ENCODE data around the gene FDPS.

The FDPS gene

DNA sequence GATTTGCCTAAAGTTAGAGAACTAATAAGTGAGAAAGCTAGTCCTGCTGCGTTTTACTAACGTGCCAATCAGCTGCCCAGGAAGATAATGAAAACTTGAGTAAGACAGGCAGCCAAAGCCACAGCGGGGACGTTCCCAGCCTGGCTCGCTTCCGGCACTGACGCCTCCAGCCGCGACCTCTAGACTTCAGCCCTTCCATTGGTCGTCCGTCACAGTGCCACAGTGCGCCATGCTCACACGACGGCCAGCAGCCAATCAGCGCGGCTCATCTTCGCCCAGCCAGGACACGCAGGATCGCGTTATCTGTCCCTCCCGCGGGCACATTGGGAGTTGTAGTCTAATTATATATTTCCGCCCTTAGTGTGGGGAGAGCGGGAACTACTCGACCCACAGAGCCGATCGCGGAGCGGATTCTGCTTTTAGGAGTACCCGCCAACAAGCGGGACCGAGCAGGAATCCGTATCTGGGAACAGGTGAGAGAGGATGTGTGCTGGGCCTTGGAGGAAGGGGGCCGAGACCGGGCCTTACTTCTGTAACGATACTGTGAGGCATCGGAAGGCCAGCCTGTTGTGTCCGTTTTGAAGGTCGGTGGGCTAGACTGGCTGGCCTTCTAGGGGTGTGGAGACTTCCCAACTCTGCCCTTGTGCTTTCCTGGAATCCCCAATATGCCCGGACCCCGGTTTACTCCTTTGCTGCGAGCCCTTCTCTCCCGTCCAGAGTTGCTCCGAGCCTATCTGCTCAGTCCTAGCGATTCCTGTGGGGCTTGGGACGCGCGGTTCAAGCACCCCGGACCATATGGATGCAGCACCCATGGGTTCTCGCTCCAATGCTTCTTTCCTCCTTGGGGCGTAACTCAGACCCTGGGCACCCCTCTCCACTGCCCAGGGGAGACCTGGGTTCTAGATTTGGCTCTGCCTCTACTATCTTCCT lies at the start of gene FDPS:
Gene FDPS (plus strand): TSS at position 374 of the 930 bp plus-strand sequence. CDS start 924 bp downstream, outside the sequence.
- DNase-seq (ENCODE audit: low spot score): peak; percentile 97

DNA sequence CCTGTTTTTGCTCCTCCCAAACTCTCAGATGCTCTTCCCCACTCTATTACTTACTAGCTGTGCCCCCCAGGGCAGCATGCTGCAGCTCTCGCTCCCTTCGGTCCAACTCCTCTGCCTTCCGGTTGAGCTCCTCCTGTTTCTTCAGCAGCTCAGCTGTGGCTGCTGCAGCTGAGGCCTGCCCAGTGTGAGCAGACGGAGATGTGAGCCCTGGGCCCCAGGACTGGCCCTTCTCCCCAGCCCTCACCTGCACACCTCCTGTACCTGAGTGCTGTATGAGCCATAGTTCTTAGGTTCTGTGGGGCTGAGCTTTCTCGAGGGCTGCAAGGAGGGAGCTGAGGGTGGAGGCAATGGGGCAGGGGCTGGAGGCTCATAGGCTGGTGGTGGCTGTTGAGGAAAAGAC lies 48.4 kb upstream of the FDPS start:
- no peak for DNase-seq (ENCODE audit: low spot score)

DNA sequence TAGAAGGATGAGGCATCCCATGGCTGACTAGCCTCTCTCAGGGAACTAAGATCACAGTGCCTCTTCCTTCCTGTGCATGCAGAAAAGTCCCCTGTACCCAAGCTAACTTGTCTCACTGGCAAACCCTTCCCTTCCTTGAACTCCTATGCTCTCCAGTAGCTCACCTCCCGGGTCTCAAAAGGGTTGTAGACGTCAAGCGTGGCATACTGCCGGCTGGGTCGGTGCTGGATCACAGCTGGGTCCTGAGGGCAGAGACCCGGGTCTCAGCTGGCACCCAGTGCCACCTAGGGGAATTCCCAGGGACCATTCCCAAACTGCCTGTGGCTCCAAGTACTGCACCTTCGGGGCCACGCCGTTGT lies 47.2 kb upstream of the FDPS start:
- peak; percentile 48 for DNase-seq (ENCODE audit: low spot score)

DNA sequence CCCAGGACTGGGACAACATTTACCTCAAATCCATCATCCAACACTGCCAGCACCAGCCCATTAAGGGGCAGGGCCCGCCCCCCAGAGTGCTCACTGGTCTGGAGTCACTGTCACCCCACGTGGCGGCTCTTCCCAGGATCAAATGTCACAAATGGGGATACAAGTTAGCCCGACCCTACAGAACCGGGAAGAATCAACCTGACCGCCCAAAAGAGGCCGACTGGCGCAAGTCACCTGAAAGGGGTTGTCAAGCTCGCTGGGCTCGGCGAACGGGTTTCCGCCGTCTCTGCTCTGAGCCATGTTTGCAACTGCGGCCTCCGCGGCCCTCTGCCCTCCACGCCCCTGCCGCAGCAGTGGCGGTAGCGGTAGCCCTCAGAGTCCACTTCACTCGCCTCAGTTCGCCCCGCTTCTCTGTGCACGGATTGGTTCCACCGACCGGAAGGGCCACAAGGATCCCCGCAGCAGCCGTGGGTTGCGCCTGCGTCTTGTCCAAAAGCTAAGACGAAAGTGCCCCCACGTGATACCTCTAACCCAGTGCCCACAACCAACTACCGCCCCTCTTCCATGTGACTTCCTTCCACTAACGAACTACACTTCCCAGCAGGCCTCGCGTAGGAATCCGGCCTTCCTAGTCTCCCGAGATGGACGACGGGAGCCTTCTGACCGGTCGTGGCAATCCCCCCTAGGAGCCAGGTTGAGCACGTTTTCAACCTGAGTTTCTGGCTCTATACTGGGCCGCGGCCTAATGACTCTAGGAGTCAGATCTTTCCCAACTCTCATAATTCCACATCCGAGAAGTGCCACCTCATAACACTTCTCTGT lies 46.6 kb upstream of the FDPS start, which contains the start of gene SCAMP3:
Gene SCAMP3 (minus strand): TSS at position 509 of the 822 bp plus-strand sequence. CDS start 209 bp downstream, at position 300.
- peak; percentile 98 for DNase-seq (ENCODE audit: low spot score)

DNA sequence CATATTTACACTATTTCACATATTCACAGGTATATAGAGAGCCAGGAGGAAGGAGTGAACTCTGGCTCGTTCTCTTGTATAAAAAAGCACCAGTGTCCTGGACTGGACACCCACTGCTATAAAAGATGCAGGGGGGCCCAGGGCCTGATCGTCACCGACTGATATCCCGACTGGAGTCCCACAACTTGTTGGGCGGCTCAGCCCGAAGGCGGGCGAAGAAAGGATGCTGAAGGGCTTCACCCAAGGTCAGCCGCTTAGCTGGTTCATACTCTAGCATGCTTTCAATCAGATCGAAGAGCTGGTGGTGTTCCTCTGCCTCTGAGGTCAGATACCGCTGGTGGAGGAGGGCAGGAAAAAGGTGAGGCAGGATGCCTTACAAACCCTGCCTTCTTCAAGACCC lies 45.6 kb upstream of the FDPS start:
- no peak for DNase-seq (ENCODE audit: low spot score)

DNA sequence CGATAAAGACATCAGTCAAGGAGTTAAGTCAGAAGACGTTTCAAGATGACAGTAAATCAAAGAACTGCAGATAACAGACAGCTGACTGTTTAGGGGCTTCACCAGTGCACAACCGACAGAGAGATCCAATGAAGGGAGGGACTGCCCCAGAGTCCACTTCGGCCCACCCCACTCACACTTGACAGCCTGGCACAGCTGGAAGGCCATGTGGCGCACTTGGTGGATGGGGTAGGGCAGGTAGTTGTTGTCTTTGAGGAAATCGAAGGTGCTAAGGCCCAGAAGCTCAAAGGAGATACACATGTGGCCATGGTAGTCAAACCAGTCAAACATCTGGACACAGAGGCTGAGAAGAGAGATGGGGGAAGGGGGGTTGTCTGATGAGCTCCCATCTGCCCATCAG lies 42.1 kb upstream of the FDPS start:
- no peak for DNase-seq (ENCODE audit: low spot score)

DNA sequence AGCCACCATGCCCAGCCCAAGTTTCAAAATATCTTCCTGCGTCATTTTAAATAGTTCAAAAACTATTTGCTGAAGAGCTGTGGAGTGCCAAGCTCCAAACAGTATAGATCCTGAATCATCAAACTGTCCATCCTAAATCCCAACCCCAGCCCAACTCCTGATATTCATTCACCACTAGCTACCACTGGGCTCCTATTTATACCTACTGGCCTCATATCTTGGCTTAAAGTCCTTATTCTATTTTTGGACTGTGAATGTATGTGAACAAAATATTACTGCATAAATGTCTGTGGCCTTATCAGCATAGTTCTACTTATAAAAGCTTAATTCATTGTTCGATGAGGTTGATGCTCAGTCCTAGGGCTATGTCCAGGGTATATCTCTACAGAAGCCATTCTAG lies 41.3 kb upstream of the FDPS start:
- no peak for DNase-seq (ENCODE audit: low spot score)

DNA sequence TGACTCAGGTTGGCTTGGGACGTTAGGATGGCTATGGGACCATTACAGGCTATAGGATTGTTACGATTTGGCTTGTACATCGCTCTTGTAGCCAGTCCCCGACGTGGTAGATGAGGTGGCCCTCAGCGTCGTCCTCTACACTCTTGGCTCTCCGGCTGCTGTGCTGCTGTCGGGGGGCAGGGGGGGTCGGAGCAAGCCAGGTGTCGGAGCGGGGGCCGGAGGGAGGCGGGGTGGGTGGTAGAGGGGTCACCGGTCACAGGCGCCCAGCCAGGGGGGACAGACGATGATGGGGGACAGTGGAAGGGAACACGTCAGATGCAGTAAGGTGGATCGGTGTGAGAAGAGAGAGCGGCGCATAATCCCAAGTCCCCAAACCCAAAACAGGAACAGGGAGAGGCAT lies 40.0 kb upstream of the FDPS start:
- no peak for DNase-seq (ENCODE audit: low spot score)

DNA sequence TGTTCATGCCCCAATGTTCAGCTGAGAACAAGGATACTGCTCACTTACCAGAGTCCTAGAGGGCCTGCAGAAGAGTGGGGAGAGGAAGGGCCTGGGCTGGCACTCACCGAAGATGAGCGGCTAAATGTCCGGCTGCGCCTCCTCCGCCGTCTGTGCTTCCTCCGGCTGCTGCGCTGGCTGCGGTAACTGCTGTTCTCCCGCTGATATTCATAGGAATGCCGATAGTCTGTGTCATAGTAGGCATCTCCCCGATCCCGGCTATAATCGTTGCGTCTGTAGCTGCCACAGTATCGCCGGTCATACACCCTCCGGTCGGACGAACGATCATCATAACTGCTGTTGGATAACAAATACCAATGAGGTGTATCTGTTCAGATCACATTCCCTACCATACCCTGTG lies 39.3 kb upstream of the FDPS start:
- no peak for DNase-seq (ENCODE audit: low spot score)

DNA sequence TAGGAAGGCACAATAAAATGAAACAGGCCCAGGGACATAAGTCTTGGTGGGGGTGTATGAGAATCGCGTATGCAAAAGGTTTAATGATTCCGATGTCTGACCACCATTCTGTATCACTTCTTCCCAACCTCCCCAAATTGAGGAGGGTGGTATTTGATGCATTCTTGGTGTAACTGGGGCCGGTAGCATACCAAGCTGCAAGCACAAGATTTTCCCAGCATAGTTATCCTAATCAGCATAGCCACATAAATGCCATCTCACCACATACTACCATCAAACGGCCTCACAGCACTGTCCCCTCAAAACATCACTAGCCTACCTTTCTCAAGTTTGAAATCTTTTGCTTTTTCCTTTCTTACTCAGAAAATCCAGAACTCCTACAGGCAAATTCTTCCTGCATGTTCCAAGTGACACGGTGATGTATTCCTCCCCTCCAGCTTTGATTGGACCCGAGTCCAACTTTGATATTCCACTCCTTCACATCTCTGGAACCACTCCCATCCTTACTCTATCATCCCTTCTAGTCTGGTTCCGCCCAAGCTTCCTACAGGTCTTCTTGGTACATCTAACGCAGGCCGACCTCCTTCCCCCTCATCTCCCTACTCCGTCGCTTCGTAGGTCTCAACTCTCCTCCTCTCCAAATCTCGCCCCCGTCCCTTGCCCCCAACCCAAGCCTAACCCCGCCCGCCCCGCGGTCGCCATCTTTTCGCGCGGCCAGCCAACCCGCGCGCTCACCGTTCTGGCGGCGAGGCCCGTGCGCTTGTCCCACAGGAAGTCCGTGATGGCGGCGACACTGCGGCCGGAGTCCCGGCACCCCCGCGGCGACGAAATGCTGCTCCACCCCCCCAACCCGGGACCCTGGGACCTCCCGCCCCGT lies 36.0 kb upstream of the FDPS start:
- peak; percentile 68 for DNase-seq (ENCODE audit: low spot score)

DNA sequence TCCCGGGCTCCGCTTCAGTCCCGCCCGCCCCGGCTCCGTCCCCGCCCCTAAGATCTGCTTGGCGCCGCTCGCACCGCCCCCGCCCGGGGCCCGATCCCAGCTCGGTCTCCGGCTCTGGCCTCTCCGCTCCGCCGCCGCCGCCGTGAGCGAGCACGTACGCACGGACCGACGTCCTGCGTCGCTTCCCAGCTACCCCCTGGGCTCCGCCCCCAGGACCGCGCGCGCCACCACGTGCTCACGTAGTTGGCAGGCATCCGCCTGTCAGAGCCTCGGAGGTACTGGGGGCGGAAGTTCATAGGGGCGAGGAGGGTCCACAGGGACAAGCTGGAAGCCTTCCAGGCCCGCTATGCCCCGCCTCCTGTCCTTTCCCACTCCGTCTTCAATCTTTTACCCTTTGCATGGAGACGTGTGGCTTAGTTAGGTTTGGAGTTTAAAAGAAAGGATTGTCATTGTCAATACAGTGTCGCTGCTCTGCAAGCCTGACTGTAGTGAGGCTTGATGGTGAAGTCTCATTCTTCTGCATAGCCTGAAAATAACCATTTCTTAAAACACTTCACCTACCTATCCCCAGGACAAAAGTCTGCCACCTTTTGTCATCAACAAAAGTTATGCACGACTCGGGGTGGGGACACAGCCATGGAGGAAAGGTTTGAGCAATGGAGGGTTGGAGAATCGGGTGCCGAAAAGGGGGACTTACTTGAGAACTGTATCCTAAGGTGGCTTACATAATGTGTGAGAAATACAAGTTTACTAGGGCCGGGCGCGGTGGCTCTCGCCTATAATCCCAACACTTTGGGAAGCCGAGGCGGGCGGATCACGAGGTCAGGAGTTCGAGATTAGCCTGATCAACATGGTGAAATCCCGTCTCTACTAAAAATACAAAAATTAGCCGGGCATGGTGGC lies 35.1 kb upstream of the FDPS start, which contains the start of gene CLK2:
Gene CLK2 (minus strand): TSS at position 162 of the 903 bp plus-strand sequence. CDS start 2,527 bp downstream, outside the sequence.
- peak; percentile 100 for DNase-seq (ENCODE audit: low spot score)

DNA sequence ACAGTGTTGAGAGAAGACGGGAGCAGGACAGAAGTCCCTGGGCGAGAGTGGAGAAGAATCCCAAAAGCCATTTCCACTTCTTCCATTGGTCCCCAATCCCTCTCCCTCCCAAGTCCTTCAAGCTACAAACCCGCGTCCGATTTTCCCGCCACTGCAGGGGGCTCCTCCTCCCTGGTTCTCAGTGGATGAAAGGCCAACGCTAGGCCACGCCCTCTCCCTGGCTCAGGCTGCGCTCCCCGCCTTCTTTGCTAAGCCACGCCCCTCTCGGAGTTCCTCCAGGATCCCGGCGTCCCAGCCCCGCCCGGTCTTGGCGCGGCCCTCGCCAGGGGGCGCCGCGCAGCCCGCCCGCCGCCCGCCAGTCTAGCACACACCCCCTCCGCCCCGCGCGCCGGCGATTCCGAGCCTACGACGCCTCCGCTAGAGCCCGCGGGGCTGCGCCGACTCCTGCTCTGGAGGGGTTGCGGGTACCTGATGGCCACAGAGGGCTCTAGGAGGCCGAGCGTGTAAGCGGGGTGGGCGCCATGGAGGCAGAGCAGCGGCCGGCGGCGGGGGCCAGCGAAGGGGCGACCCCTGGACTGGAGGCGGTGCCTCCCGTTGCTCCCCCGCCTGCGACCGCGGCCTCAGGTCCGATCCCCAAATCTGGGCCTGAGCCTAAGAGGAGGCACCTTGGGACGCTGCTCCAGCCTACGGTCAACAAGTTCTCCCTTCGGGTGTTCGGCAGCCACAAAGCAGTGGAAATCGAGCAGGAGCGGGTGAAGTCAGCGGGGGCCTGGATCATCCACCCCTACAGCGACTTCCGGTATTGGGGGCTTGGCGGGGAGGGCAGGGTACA lies 31.4 kb upstream of the FDPS start, which contains the start of gene HCN3:
Gene HCN3 (plus strand): TSS at position 394 of the 832 bp plus-strand sequence. CDS start 128 bp downstream, at position 522.
- peak; percentile 99 for DNase-seq (ENCODE audit: low spot score)

DNA sequence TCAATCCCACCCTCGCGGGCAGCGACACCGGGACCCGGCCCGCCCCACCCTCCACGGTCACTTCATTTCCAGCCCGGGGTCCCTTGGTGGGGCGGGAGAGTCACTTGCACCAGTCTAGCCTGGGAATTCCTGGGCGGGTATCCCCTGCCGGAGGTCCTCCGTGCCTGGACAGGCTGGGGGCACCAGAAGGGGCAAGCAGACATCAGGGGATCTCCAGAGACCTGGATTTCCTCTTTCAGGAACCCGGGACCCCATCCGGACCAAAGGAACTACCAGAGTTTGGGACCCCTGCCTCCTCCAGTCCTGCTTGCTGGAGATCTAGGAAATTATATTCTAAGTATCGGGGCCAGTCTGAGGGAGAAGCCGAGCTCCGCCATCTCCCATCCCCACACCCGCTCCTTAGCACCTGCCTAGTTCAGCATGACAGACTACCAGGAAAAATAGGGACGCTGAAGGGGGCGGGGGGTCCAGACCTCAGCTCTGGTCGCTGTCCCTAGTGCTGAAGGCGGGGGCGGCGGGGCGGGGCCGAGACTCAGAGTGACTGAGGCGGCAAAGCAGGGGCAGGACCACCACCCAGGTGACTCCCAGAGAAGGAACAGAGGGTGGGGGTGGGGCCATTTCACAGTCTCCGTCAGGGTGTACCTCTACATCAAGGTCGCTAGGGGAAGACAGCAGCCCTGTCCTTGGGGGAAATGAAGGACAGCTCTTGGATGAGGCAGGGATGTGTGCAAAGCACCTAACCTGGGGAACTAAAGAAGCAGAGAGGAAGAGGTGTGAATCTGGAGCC lies 30.6 kb upstream of the FDPS start:
- DNase-seq (ENCODE audit: low spot score): peak; percentile 88

DNA sequence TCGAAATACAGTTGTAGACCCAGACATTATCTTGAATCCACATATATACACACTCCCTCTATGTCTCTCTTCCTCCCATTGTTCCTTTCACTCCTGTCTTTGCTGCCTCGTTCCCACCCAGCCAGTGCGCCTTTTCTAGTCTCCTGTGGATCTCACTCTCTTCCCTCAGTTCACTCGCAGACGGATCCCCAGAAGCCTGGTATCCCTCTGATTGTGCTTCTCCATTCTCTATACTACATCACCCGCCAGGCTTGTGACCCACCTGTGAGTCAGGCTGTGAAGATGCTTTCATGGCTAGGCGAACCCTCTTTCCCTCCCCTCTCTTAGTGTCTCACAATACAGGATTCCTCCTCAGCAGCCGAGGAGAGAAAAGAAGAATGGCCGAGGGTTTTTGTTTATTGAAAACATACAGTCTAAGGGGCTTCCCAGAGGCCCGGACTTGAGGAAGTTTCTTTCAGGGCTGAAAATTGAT lies 29.9 kb upstream of the FDPS start:
- no peak for DNase-seq (ENCODE audit: low spot score)

DNA sequence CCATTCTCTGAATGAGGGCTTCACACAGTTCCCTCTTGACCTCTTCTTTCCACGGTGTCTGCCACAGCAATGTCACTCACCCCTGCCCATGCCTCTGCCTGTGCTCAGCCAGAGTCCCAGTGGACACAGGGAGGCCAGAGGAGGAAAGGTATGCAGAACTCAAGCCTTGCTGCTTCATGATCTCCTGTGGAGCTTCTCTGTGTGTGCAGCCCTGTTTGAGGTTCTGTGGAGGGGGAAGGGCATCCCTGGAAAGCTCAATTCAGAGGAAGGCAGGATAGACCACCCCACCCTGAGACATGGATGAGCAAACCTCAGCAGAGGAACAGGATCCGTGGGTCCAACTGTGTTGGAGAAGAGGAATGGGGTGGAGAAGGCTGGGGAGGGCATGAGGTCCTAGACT lies 29.4 kb upstream of the FDPS start:
- no peak for DNase-seq (ENCODE audit: low spot score)

DNA sequence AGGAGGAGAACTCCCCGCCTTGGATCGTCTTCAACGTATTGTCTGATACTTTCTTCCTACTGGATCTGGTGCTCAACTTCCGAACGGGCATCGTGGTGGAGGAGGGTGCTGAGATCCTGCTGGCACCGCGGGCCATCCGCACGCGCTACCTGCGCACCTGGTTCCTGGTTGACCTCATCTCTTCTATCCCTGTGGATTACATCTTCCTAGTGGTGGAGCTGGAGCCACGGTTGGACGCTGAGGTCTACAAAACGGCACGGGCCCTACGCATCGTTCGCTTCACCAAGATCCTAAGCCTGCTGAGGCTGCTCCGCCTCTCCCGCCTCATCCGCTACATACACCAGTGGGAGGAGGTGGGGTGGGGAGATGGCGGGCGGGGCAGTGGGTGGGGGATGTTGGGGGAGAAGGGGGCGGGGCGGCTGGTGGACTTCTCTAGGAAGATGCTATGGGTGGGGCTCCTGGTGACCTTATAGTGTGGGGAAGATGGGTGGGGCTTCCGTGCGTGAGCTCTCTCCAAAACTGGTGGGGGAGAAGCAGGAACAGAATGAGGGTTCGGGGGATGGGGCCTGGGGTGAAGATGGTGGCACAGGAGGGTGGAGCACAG lies 26.1 kb upstream of the FDPS start:
- no peak for DNase-seq (ENCODE audit: low spot score)

DNA sequence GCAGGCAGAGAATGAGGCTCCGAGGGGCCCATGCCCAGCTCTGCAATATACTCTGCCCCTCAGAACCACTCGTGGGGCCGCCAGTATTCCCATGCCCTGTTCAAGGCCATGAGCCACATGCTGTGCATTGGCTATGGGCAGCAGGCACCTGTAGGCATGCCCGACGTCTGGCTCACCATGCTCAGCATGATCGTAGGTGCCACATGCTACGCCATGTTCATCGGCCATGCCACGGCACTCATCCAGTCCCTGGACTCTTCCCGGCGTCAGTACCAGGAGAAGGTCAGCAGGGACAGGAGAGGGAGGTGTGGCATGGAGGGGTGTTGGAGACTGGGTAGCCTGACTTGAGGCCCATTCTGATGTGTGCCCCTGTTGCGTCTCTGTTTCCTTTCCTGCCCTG lies 24.2 kb upstream of the FDPS start:
- DNase-seq (ENCODE audit: low spot score): no peak

DNA sequence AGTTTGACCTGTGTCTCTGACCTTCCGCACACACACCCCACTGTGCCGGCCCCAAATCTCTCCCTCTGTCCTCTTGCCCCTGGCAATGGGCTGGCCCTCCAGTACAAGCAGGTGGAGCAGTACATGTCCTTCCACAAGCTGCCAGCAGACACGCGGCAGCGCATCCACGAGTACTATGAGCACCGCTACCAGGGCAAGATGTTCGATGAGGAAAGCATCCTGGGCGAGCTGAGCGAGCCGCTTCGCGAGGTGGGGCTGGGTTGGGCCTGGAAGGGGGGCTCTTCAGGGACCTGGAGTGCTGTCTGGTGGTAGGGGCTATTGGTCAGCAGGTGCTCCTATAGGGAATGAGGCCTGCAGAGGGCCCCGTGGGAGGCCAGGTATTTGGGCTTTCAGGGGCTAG lies 23.6 kb upstream of the FDPS start:
- DNase-seq (ENCODE audit: low spot score): no peak
